Trophoblast cell (in vitro differentiated cells and primary cell): ENCODE data around the gene LRRFIP1.

Experiments
- DNase-seq, 2 donors: peaks; one replicate each; pipeline ENCODE4 v3.0.0-alpha.2; 2016
- H2AFZ ChIP-seq: 2 replicates; pipeline ENCODE4 v1.6.1; 2013; ENCODE audit warnings: low read length, moderate library complexity, mild to moderate bottlenecking; ENCODE audit not compliant: insufficient read depth, poor library complexity
- H2AK5ac ChIP-seq: 2 replicates; pipeline ENCODE4 v1.6.1; 2013; ENCODE audit warnings: mild to moderate bottlenecking, low read length
- H2BK120ac ChIP-seq: 2 replicates; pipeline ENCODE4 v1.6.1; 2013; ENCODE audit warnings: low read length, mild to moderate bottlenecking, moderate library complexity; ENCODE audit not compliant: insufficient read depth, poor library complexity
- H2BK12ac ChIP-seq: 2 replicates; pipeline ENCODE4 v1.6.1; 2013; ENCODE audit warnings: mild to moderate bottlenecking, low read length, moderate library complexity
- H2BK5ac ChIP-seq: 2 replicates; pipeline ENCODE4 v1.6.1; 2013; ENCODE audit warnings: low read length, low read depth, moderate library complexity, mild to moderate bottlenecking; ENCODE audit not compliant: poor library complexity
- H3K14ac ChIP-seq: 2 replicates; pipeline ENCODE4 v1.6.1; 2013; ENCODE audit warnings: mild to moderate bottlenecking, low read length
- H3K18ac ChIP-seq: 2 replicates; pipeline ENCODE4 v1.6.1; 2013; ENCODE audit warnings: mild to moderate bottlenecking, low read length
- H3K23ac ChIP-seq: 2 replicates; pipeline ENCODE4 v1.6.1; 2013; ENCODE audit warnings: low read length
- H3K27ac ChIP-seq: 2 replicates; pipeline ENCODE4 v1.5.1; 2013; ENCODE audit warnings: low read depth, mild to moderate bottlenecking, inconsistent platforms, low read length, moderate library complexity
- H3K27me3 ChIP-seq: 2 replicates; pipeline ENCODE4 v1.6.1; 2013; ENCODE audit warnings: inconsistent platforms, mild to moderate bottlenecking, low read length, moderate library complexity; ENCODE audit not compliant: insufficient read depth
- H3K36me3 ChIP-seq, 2 experiments: 1 replicate in 1 of 2; 2 replicates in 1 of 2; pipeline ENCODE4 v1.6.1; 2013; ENCODE audit warnings: low read length in 2 of 2, mild to moderate bottlenecking in 2 of 2, moderate library complexity in 1 of 2; ENCODE audit not compliant: insufficient read depth in 2 of 2, control insufficient read depth in 1 of 2
- H3K4ac ChIP-seq: 2 replicates; pipeline ENCODE4 v1.6.1; 2013; ENCODE audit warnings: low read depth, mild to moderate bottlenecking, low read length, moderate library complexity
- H3K4me1 ChIP-seq, 2 experiments: 1 replicate in 1 of 2; 2 replicates in 1 of 2; pipeline ENCODE4 v1.6.1; 2013; ENCODE audit warnings: low read length in 2 of 2, mild to moderate bottlenecking in 2 of 2, moderate library complexity in 1 of 2; ENCODE audit not compliant: insufficient read depth in 2 of 2, control insufficient read depth in 1 of 2
- H3K4me2 ChIP-seq: 2 replicates; pipeline ENCODE4 v1.6.1; 2013; ENCODE audit warnings: inconsistent platforms, mild to moderate bottlenecking, low read length, moderate library complexity
- H3K4me3 ChIP-seq: 2 replicates; pipeline ENCODE4 v1.5.1; 2013; ENCODE audit warnings: mild to moderate bottlenecking, low read depth, low read length, inconsistent platforms
- H3K79me1 ChIP-seq: one replicate; pipeline ENCODE4 v1.6.1; 2013; ENCODE audit warnings: low read length
- H3K79me2 ChIP-seq: 2 replicates; pipeline ENCODE4 v1.6.1; 2013; ENCODE audit warnings: low read length, mild to moderate bottlenecking; ENCODE audit not compliant: control insufficient read depth, insufficient read depth, poor library complexity
- H3K9ac ChIP-seq: 2 replicates; pipeline ENCODE4 v1.6.1; 2013; ENCODE audit warnings: mild to moderate bottlenecking, low read length
- H3K9me3 ChIP-seq: 2 replicates; pipeline ENCODE4 v1.6.1; 2013; ENCODE audit warnings: low read depth, mild to moderate bottlenecking, control low read depth, inconsistent platforms, low read length; ENCODE audit not compliant: insufficient read depth
- H4K12ac ChIP-seq: 2 replicates; pipeline ENCODE4 v1.6.1; 2013; ENCODE audit warnings: low read depth, mild to moderate bottlenecking, low read length, moderate library complexity
- H4K8ac ChIP-seq: 2 replicates; pipeline ENCODE4 v1.6.1; 2013; ENCODE audit warnings: low read depth, mild to moderate bottlenecking, low read length, moderate library complexity
- H4K91ac ChIP-seq: one replicate; pipeline ENCODE4 v1.6.1; 2013; ENCODE audit warnings: low read depth, mild to moderate bottlenecking, low read length, moderate library complexity
- WGBS: extraction: QIAGEN DNeasy Blood & Tissue Kit; methylation state at CpG from one replicate; pipeline ENCODE4 v1.1.7; 2013; ENCODE audit warnings: missing lambda C conversion rate; ENCODE audit not compliant: insufficient read length, insufficient coverage; ENCODE audit errors: extremely low coverage; 5-methylcytosine and 5-hydroxymethylcytosine counted together

Gene LRRFIP1

DNA sequence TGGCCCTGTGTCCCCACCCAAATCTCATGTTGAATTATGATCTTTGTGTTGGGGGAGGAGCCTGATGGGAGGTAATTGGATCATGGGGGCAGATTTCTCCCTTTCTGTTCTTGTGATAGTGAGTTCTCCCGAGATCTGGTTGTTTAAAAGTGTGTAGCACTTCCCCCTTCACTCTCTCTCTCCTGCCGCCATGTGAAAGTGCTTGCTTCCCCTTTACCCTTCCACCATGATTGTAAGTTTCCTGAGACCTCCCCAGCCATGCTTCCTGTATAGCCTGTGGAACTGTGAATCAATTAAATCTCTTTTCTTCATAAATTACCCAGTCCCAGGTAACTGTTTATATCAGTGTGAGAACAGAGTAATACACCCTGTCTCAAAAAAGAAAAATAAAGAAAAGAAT, 25.5 kb downstream of the LRRFIP1 start:
- no peaks in the 10 kb centered on the region for H3K79me2 ChIP-seq
- H3K27me3 ChIP-seq: no peaks in the 10 kb centered on the region
- no peak overlapping the region for H3K14ac ChIP-seq
- H2AFZ ChIP-seq: no peak overlapping the region
- H3K4me2 ChIP-seq: no peak overlapping the region
- no peak overlapping the region for H4K91ac ChIP-seq
- no peak overlapping the region for H3K9ac ChIP-seq
- DNase-seq: no peak
- H2AK5ac ChIP-seq: no peak overlapping the region
- no peaks in the 10 kb centered on the region for H3K79me1 ChIP-seq
- H3K18ac ChIP-seq: no peak overlapping the region
- H3K27ac ChIP-seq: no peak overlapping the region
- H3K23ac ChIP-seq: no peak overlapping the region
- no peak overlapping the region for H2BK5ac ChIP-seq
- no peak overlapping the region for H4K8ac ChIP-seq
- no CpG with 5 or more reads among the region's 2 CpGs for WGBS
- peaks cover 9 to 12% of the 10 kb centered on the region in 2 experiments for H3K4me1 ChIP-seq
- H3K36me3 ChIP-seq: peaks cover 0 to 1% of the 10 kb centered on the region in 2 experiments
- no peak overlapping the region for H3K4ac ChIP-seq
- H2BK12ac ChIP-seq: no peak overlapping the region
- no peak overlapping the region for H4K12ac ChIP-seq
- H3K4me3 ChIP-seq: no peak overlapping the region
- peaks cover 1% of the 10 kb centered on the region for H3K9me3 ChIP-seq
- no peak overlapping the region for H2BK120ac ChIP-seq

DNA sequence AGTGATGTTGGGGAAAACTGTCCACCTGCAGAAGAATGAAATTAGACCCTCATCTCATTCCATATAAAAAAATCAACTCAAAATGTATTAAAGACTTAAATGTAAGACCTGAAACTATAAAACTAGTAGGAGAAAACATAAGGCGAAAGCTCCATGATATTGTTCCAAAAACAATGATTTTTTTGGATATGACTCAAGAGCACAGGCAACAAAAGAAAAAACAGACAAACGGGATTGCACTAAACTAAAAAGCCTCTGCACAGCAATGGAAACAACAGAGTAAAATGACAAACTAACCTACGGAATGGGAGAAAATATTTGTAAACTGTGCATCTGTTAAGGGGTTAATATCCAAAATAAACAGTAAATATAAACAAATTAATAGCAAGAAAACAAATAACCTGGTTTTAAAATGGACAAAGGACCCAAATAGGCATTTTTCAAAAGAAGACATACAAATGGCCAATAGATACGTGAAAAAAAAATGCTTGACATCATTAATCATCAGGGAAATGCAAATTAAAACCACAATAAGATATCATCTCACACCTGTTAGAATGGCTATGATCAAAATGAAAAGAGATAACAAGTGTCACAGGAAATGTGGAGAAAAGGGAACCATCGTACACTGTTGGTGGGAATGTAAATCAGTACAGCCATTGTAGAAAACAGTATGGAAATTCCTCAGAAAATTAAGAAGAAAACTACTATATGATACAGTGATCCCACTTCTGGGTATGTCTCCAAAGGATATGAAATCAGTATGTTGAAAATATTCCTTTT, 26.6 kb downstream of the LRRFIP1 start:
- no peak overlapping the region for H3K27ac ChIP-seq
- no peaks in the 10 kb centered on the region for H3K79me1 ChIP-seq
- no peak overlapping the region for H2BK12ac ChIP-seq
- H4K91ac ChIP-seq: no peak overlapping the region
- H3K23ac ChIP-seq: no peak overlapping the region
- H3K18ac ChIP-seq: no peak overlapping the region
- no CpG with 5 or more reads among the region's 5 CpGs for WGBS
- H2BK120ac ChIP-seq: no peak overlapping the region
- no peak overlapping the region for H3K4me3 ChIP-seq
- no peak overlapping the region for H3K9ac ChIP-seq
- H4K12ac ChIP-seq: no peak overlapping the region
- DNase-seq: no peak
- no peak overlapping the region for H3K4ac ChIP-seq
- H3K4me1 ChIP-seq: peaks cover 8 to 9% of the 10 kb centered on the region in 2 experiments
- H2AFZ ChIP-seq: no peak overlapping the region
- no peak overlapping the region for H4K8ac ChIP-seq
- no peak overlapping the region for H2AK5ac ChIP-seq
- no peak overlapping the region for H2BK5ac ChIP-seq
- peaks cover 1% of the 10 kb centered on the region for H3K9me3 ChIP-seq
- H3K27me3 ChIP-seq: no peaks in the 10 kb centered on the region
- H3K14ac ChIP-seq: no peak overlapping the region
- no peak overlapping the region for H3K4me2 ChIP-seq
- no peaks in the 10 kb centered on the region for H3K79me2 ChIP-seq
- H3K36me3 ChIP-seq: peaks cover 0 to 1% of the 10 kb centered on the region in 2 experiments

DNA sequence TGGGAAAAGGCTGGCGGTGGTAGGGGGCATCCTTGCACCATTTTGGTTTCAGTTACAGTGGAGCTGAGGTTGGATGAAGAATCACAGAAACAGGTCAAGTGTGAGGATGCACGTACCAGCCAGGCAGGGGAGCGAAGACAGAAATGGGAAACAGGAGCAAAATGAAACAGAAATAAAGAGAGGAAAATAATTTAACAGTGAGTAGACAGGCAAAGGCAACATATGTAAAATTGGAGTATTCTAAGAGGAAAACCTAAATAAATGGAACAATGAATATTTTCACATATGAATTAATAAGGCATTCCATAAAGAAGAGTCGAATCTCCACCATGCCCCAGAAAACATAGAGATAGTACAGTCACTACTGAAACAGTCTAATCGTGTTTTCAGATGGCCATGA, 29.7 kb downstream of the LRRFIP1 start:
- no peaks in the 10 kb centered on the region for H3K36me3 ChIP-seq
- H3K18ac ChIP-seq: no peak overlapping the region
- no peaks in the 10 kb centered on the region for H3K27me3 ChIP-seq
- H4K8ac ChIP-seq: no peak overlapping the region
- no peak overlapping the region for H3K4me2 ChIP-seq
- H3K9ac ChIP-seq: no peak overlapping the region
- no peaks in the 10 kb centered on the region for H3K79me1 ChIP-seq
- H3K4ac ChIP-seq: no peak overlapping the region
- H3K9me3 ChIP-seq: peaks cover 2% of the 10 kb centered on the region
- WGBS: no CpG with 5 or more reads among the region's 5 CpGs
- H2BK120ac ChIP-seq: no peak overlapping the region
- no peak overlapping the region for H3K4me3 ChIP-seq
- no peak overlapping the region for H2BK12ac ChIP-seq
- H3K4me1 ChIP-seq: peaks cover 3 to 10% of the 10 kb centered on the region in 2 experiments
- H2BK5ac ChIP-seq: no peak overlapping the region
- no peak overlapping the region for H3K23ac ChIP-seq
- H2AFZ ChIP-seq: no peak overlapping the region
- H3K79me2 ChIP-seq: no peaks in the 10 kb centered on the region
- DNase-seq: no peak
- H2AK5ac ChIP-seq: no peak overlapping the region
- H4K91ac ChIP-seq: no peak overlapping the region
- H3K27ac ChIP-seq: no peak overlapping the region
- H3K14ac ChIP-seq: no peak overlapping the region
- no peak overlapping the region for H4K12ac ChIP-seq

DNA sequence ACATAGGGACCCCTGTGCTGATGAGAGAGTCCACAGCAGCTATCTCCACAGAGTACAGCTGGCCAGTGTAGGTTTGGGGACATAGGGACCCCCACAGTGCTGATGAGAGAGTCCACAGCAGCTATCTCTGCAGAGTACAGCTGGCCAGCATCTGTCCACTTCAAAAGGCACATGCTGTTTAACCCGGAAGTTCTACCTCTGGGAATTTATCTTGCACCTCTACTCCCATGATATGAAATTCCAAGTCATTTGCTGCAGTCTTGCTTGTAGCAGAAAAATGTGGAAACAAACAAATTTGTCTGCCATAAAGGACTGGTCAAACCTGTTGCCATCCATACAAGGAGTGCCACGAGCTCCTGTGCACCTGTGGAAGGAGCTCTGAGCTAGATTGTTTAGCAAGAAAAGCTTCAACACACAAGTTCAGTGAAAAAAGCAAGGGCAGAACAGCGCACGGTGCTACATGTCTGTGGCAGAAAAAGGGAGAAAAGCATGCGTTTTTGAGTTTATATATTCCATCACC, 33.1 kb downstream of the LRRFIP1 start:
- WGBS: no CpG with 5 or more reads among the region's 5 CpGs
- Histone ChIP-seq H4K91ac (no peak overlapping the region), H3K4ac (no peak overlapping the region), H3K18ac (no peak overlapping the region), H3K27ac (no peak overlapping the region), H2AFZ (no peak overlapping the region), H3K23ac (no peak overlapping the region), H2BK12ac (no peak overlapping the region), H3K36me3 (no peaks in the 10 kb centered on the region), H3K14ac (no peak overlapping the region), H2BK120ac (no peak overlapping the region), H3K9me3 (peaks cover 2% of the 10 kb centered on the region), H4K12ac (no peak overlapping the region), H2BK5ac (no peak overlapping the region), H4K8ac (no peak overlapping the region), H2AK5ac (no peak overlapping the region), H3K9ac (no peak overlapping the region), H3K4me2 (peak overlapping the region; percentile 31), H3K4me1 (peaks cover 6 to 15% of the 10 kb centered on the region in 2 experiments), H3K27me3 (no peaks in the 10 kb centered on the region), H3K4me3 (no peak overlapping the region), H3K79me1 (no peaks in the 10 kb centered on the region), H3K79me2 (no peaks in the 10 kb centered on the region)
- peak in 1 of 2 donors; percentile 34 for DNase-seq
